ENCODE results near the gene CELF4.

The CELF4 gene

GRCh38 chr18:37249171-37249886 lies 316.3 kb downstream of the CELF4 start:
- H3K9me3 ChIP-seq (ENCODE audit: control insufficient read depth in 2 of 2, low read length in 2 of 2) = no peaks in the 10 kb centered on the region
- no peak overlapping the region for H3K4me3 ChIP-seq (ENCODE audit: low read length in 2 of 2)
- H3K27ac ChIP-seq (ENCODE audit: low read depth in 2 of 2, low read length in 2 of 2) = no peak overlapping the region
- peaks cover 0 to 1% of the 10 kb centered on the region in 2 donors for H3K4me1 ChIP-seq (ENCODE audit: control insufficient read depth in 2 of 2, insufficient read depth in 2 of 2, low read length in 2 of 2)
- peaks cover 3 to 9% of the 10 kb centered on the region in 2 donors for H3K27me3 ChIP-seq (ENCODE audit: control insufficient read depth in 2 of 2, insufficient read depth in 2 of 2, low read length in 2 of 2)
- H3K36me3 ChIP-seq (ENCODE audit: control insufficient read depth in 2 of 2, insufficient read depth in 2 of 2, low read length in 2 of 2) = no peaks in the 10 kb centered on the region
- H3K9ac ChIP-seq (ENCODE audit: low read depth in 1 of 2, low read length in 2 of 2) = no peak overlapping the region

- no peaks in the 10 kb centered on the region for H3K9me3 ChIP-seq (ENCODE audit: control insufficient read depth in 2 of 2, low read length in 2 of 2)
- peaks cover 2 to 10% of the 10 kb centered on the region in 2 donors for H3K27me3 ChIP-seq (ENCODE audit: control insufficient read depth in 2 of 2, insufficient read depth in 2 of 2, low read length in 2 of 2)
- no peaks in the 10 kb centered on the region for H3K36me3 ChIP-seq (ENCODE audit: control insufficient read depth in 2 of 2, insufficient read depth in 2 of 2, low read length in 2 of 2)
- H3K4me3 ChIP-seq (ENCODE audit: low read length in 2 of 2) = no peak overlapping the region
- no peaks in the 10 kb centered on the region for H3K4me1 ChIP-seq (ENCODE audit: control insufficient read depth in 2 of 2, insufficient read depth in 2 of 2, low read length in 2 of 2)
- H3K27ac ChIP-seq (ENCODE audit: low read depth in 2 of 2, low read length in 2 of 2) = no peak overlapping the region
- no peak overlapping the region for H3K9ac ChIP-seq (ENCODE audit: low read depth in 1 of 2, low read length in 2 of 2)
Measured at GRCh38 chr18:37248281-37248680, 317.3 kb downstream of the CELF4 start.

GRCh38 chr18:37247497-37248161 lies 318.0 kb downstream of the CELF4 start:
- Histone ChIP-seq H3K27ac (ENCODE audit: low read depth in 2 of 2, low read length in 2 of 2) (no peak overlapping the region), H3K9ac (ENCODE audit: low read depth in 1 of 2, low read length in 2 of 2) (no peak overlapping the region), H3K4me1 (ENCODE audit: control insufficient read depth in 2 of 2, insufficient read depth in 2 of 2, low read length in 2 of 2) (no peaks in the 10 kb centered on the region), H3K9me3 (ENCODE audit: control insufficient read depth in 2 of 2, low read length in 2 of 2) (no peaks in the 10 kb centered on the region), H3K36me3 (ENCODE audit: control insufficient read depth in 2 of 2, insufficient read depth in 2 of 2, low read length in 2 of 2) (no peaks in the 10 kb centered on the region), H3K27me3 (ENCODE audit: control insufficient read depth in 2 of 2, insufficient read depth in 2 of 2, low read length in 2 of 2) (peaks cover 0 to 4% of the 10 kb centered on the region in 2 donors), H3K4me3 (ENCODE audit: low read length in 2 of 2) (no peak overlapping the region)

- Histone ChIP-seq H3K9me3 (ENCODE audit: control insufficient read depth in 2 of 2, low read length in 2 of 2) (no peaks in the 10 kb centered on the region), H3K27me3 (ENCODE audit: control insufficient read depth in 2 of 2, insufficient read depth in 2 of 2, low read length in 2 of 2) (peaks cover 0 to 3% of the 10 kb centered on the region in 2 donors), H3K27ac (ENCODE audit: low read depth in 2 of 2, low read length in 2 of 2) (no peak overlapping the region), H3K4me3 (ENCODE audit: low read length in 2 of 2) (no peak overlapping the region), H3K9ac (ENCODE audit: low read depth in 1 of 2, low read length in 2 of 2) (no peak overlapping the region), H3K36me3 (ENCODE audit: control insufficient read depth in 2 of 2, insufficient read depth in 2 of 2, low read length in 2 of 2) (no peaks in the 10 kb centered on the region), H3K4me1 (ENCODE audit: control insufficient read depth in 2 of 2, insufficient read depth in 2 of 2, low read length in 2 of 2) (no peaks in the 10 kb centered on the region)
Measured at GRCh38 chr18:37246779-37247340, 318.7 kb downstream of the CELF4 start.

- no peak overlapping the region for H3K9ac ChIP-seq (ENCODE audit: low read depth in 1 of 2, low read length in 2 of 2)
- peaks cover 0 to 2% of the 10 kb centered on the region in 2 donors for H3K27me3 ChIP-seq (ENCODE audit: control insufficient read depth in 2 of 2, insufficient read depth in 2 of 2, low read length in 2 of 2)
- H3K36me3 ChIP-seq (ENCODE audit: control insufficient read depth in 2 of 2, insufficient read depth in 2 of 2, low read length in 2 of 2) = no peaks in the 10 kb centered on the region
- no peaks in the 10 kb centered on the region for H3K9me3 ChIP-seq (ENCODE audit: control insufficient read depth in 2 of 2, low read length in 2 of 2)
- no peak overlapping the region for H3K4me3 ChIP-seq (ENCODE audit: low read length in 2 of 2)
- no peaks in the 10 kb centered on the region for H3K4me1 ChIP-seq (ENCODE audit: control insufficient read depth in 2 of 2, insufficient read depth in 2 of 2, low read length in 2 of 2)
- no peak overlapping the region for H3K27ac ChIP-seq (ENCODE audit: low read depth in 2 of 2, low read length in 2 of 2)
Measured at GRCh38 chr18:37244618-37245017, 321.0 kb downstream of the CELF4 start.

GRCh38 chr18:37243741-37244140 lies 321.9 kb downstream of the CELF4 start:
- no peaks in the 10 kb centered on the region for H3K36me3 ChIP-seq (ENCODE audit: control insufficient read depth in 2 of 2, insufficient read depth in 2 of 2, low read length in 2 of 2)
- H3K9me3 ChIP-seq (ENCODE audit: control insufficient read depth in 2 of 2, low read length in 2 of 2) = no peaks in the 10 kb centered on the region
- H3K27ac ChIP-seq (ENCODE audit: low read depth in 2 of 2, low read length in 2 of 2) = no peak overlapping the region
- peaks cover 0 to 2% of the 10 kb centered on the region in 2 donors for H3K27me3 ChIP-seq (ENCODE audit: control insufficient read depth in 2 of 2, insufficient read depth in 2 of 2, low read length in 2 of 2)
- no peak overlapping the region for H3K4me3 ChIP-seq (ENCODE audit: low read length in 2 of 2)
- H3K9ac ChIP-seq (ENCODE audit: low read depth in 1 of 2, low read length in 2 of 2) = no peak overlapping the region
- H3K4me1 ChIP-seq (ENCODE audit: control insufficient read depth in 2 of 2, insufficient read depth in 2 of 2, low read length in 2 of 2) = no peaks in the 10 kb centered on the region

- Histone ChIP-seq H3K36me3 (ENCODE audit: control insufficient read depth in 2 of 2, insufficient read depth in 2 of 2, low read length in 2 of 2) (no peaks in the 10 kb centered on the region), H3K9me3 (ENCODE audit: control insufficient read depth in 2 of 2, low read length in 2 of 2) (no peaks in the 10 kb centered on the region), H3K4me3 (ENCODE audit: low read length in 2 of 2) (no peak overlapping the region), H3K27me3 (ENCODE audit: control insufficient read depth in 2 of 2, insufficient read depth in 2 of 2, low read length in 2 of 2) (peaks cover 0 to 2% of the 10 kb centered on the region in 2 donors), H3K9ac (ENCODE audit: low read depth in 1 of 2, low read length in 2 of 2) (no peak overlapping the region), H3K4me1 (ENCODE audit: control insufficient read depth in 2 of 2, insufficient read depth in 2 of 2, low read length in 2 of 2) (no peaks in the 10 kb centered on the region), H3K27ac (ENCODE audit: low read depth in 2 of 2, low read length in 2 of 2) (no peak overlapping the region)
Measured at GRCh38 chr18:37242826-37243560, 322.6 kb downstream of the CELF4 start.

- no peaks in the 10 kb centered on the region for H3K4me1 ChIP-seq (ENCODE audit: control insufficient read depth in 2 of 2, insufficient read depth in 2 of 2, low read length in 2 of 2)
- H3K27me3 ChIP-seq (ENCODE audit: control insufficient read depth in 2 of 2, insufficient read depth in 2 of 2, low read length in 2 of 2) = peaks cover 0 to 2% of the 10 kb centered on the region in 2 donors
- H3K9me3 ChIP-seq (ENCODE audit: control insufficient read depth in 2 of 2, low read length in 2 of 2) = no peaks in the 10 kb centered on the region
- H3K9ac ChIP-seq (ENCODE audit: low read depth in 1 of 2, low read length in 2 of 2) = no peak overlapping the region
- H3K27ac ChIP-seq (ENCODE audit: low read depth in 2 of 2, low read length in 2 of 2) = no peak overlapping the region
- no peak overlapping the region for H3K4me3 ChIP-seq (ENCODE audit: low read length in 2 of 2)
- no peaks in the 10 kb centered on the region for H3K36me3 ChIP-seq (ENCODE audit: control insufficient read depth in 2 of 2, insufficient read depth in 2 of 2, low read length in 2 of 2)
Measured at GRCh38 chr18:37242091-37242490, 323.5 kb downstream of the CELF4 start.

- Histone ChIP-seq H3K9ac (ENCODE audit: low read depth in 1 of 2, low read length in 2 of 2) (no peak overlapping the region), H3K4me3 (ENCODE audit: low read length in 2 of 2) (no peak overlapping the region), H3K9me3 (ENCODE audit: control insufficient read depth in 2 of 2, low read length in 2 of 2) (no peaks in the 10 kb centered on the region), H3K36me3 (ENCODE audit: control insufficient read depth in 2 of 2, insufficient read depth in 2 of 2, low read length in 2 of 2) (no peaks in the 10 kb centered on the region), H3K4me1 (ENCODE audit: control insufficient read depth in 2 of 2, insufficient read depth in 2 of 2, low read length in 2 of 2) (no peaks in the 10 kb centered on the region), H3K27ac (ENCODE audit: low read depth in 2 of 2, low read length in 2 of 2) (no peak overlapping the region), H3K27me3 (ENCODE audit: control insufficient read depth in 2 of 2, insufficient read depth in 2 of 2, low read length in 2 of 2) (no peaks in the 10 kb centered on the region)
Measured at GRCh38 chr18:37238282-37239108, 327.1 kb downstream of the CELF4 start.

All from mucosa of rectum (tissue), 2 donors.